GM21528 (cell line): Measurements from ENCODE around the gene AMN1.
"Not testable (repeated sequence)": the region's sequence is repeated elsewhere in the genome, so short reads cannot be mapped to it uniquely, and the experiment has no call there.

Experiments used
- ATAC-seq: cut with Tn5 transposase; IDR thresholded peaks from one replicate; pipeline ENCODE4 v1.9.1; 2021; ENCODE audit warnings: mild to moderate bottlenecking, moderate library complexity; ENCODE audit not compliant: unreplicated experiment, low FRiP score

Gene AMN1

DNA sequence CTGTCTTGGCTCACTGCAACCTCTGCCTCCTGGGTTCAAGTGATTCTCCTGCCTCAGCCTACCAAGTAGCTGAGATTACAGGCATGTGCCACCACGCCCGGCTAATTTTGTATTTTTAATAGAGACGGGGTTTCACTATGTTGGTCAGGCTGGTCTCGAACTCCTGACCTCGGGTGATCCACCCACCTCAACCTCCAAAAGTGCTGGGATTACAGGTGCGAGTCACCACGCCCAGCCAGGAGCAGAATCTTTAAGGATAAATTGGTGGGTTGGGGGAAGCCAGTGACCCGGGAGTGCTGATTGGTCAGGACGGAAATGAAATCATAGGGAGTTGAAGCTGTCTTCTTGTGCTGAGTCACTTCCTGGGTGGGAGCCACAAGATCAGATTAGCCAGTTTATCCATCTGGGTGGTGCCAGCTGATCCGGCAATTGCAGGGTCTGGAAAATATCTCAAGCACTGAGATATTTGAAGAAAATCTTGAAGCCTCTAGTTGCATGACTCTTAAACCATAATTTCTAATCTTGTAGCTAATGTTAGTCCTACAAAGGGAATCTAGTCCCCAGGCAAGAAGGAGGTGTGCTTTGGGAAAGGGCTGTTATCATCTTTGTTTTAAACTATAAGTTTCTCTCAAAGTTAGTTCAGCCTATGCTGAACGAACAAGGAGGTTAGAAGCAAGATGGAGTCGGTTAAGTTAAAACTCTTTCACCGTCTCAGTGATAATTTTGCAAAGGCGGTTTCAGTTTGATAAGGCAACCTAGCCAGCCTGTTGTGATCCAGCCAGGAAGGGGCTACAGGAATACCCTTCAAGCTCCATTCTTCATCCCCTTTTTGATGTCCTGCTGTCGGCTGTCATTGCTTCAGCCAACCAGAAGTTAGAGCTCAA is 5.0 kb upstream of the AMN1 start:
- ATAC-seq: not testable (repeated sequence)

DNA sequence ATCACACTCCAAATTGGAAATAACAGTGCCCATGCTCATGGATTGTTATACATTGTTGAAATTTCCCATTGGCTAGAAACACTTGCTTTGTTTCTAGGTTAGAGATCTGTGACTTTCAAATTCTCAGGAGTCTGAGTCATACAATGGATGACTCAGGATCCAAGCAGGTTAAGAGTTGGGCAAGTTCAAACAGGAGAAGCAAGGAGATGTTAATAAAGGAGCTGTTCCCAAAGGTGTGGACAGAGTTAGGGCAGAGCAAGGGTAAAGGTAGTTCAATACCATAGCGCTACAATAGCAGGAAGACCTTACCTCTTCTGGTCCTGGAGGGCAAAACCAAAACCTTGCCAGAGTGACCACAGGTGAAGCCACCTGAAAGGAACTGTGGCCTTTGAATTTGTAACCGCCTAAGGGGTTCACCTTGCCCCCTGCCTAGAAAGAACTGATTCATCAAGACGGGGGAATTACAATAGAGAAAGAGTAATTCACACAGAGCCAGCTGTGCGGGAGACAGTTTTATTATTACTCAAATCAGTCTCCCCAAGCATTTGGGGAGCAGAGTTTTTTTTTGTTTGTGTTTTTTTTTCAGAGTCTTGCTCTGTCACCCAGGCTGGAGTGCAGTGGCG is 4.2 kb upstream of the AMN1 start:
- no peak for ATAC-seq

DNA sequence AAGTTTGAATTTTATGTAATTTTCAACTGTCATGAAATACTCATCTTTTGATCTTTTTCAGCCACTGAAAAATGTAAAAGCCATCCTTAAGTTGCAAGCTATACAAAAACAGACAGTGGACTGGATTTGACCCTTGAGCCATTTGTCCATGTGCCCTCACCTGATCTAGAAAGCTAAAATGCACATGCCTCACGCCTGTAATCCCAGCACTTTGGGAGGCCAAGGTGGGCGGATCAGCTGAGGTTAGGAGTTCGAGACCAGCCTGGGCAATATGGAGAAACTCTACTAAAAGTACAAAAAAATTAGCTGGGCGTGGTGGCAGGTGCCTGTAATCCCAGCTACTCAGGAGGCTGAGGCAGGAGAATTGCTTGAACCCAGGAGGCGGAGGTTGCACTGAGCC is 2.4 kb upstream of the AMN1 start:
- not testable (repeated sequence) for ATAC-seq

DNA sequence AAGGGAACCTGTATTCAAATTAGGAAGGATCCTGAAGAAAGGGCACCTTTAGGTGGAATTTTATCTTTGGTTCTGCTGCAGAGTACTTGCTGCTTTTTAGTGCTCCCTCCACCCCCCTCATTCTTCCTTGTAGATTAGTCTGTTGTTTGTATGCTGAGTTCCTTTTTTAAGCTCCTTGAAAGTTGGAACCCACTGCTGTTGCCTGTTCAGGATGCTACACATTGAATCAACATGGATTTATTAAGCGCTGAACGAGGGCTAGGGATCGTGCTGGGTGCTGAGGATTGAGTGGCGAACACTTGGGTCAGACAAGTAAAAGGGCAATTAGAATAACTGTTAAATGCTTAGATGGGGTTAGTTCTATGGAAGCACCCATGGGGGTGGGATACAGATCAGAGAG is 884 bp upstream of the AMN1 start:
- no peak for ATAC-seq

DNA sequence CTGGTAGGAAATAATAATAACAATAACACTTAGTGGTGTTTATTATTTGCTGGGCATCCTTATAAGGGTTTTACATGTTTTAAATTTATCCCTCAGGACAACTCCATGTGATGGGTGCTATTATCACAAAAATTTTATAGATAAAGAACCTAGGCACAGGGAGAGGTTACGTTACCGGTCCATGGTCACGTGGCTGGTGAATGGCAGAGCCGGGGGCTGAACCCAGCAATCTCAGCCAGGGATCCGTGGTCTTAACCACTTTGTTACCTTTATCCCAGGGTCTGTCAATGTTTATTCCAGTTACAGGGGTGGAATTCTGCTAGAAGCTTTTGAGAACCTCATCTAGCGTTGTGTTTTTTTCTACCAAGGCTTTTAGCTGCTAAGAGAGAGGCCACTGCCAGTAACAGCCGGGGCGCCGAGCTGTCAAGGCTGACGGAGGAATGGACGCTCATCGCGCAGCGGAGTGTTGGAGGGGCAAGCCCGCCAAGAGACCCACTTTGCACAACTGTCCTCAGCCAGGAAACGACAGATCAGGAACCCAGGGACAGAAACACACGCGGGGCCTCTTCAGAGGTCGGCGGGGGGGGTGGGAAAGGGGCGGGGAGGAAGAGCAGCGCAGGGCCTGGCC is 418 bp downstream of the AMN1 start:
- no peak for ATAC-seq

DNA sequence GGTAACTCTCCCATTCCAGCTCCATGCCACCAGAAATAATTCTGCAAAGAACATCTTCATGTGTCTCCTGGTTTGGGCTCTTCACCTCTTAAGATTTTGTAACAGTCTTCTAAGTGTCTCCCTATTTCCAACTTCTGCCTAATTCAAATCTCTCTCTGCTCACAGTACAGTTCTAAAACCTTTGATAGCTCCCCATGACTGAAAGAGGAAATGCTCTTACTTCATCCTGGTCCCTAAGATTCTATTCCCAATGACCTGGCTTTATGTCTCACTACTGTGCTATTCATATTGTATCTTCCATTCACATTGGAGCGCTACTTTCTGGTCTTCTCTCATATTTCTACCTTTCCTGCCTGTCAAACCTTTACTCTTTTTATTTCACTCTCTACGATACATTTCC is 1.6 kb downstream of the AMN1 start:
- ATAC-seq: no peak

DNA sequence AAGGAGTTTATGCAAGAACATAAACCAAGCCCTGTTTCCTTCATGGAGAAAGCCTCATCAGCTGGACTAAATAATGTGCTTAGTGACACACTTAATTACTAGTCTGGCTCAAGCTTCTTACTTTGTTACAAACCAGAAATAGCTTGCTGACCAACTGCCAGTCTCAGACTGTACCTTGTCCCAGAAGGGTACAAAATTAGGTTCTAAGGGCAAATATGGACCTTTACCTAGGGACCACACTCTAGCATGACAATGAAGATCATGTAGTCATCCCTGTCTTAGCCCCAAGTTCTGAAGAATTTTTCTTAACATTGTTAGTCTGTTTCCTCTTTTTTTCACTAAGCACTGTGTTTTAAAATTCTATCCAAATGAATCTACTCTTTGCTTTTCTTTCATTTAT is 2.2 kb downstream of the AMN1 start:
- ATAC-seq: no peak

DNA sequence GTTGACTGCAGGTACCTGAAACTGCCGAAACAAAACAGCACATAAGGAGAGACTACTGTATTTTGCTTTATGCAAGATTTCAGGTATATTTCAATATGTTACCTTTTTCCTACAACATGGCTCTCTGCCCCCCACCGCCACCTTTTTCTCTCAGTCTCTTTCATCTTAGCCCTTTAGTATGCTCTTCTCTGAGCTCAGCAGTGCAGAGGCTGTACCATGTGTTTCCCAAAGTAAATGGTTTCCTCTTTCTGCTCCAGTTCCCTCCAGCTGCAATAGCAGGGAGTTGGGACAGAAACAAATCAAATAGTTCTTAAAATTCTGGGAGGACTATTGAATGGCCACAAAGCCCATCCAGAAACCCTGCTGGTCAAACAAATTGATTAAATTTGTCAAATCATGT is 4.3 kb downstream of the AMN1 start:
- ATAC-seq: no peak

DNA sequence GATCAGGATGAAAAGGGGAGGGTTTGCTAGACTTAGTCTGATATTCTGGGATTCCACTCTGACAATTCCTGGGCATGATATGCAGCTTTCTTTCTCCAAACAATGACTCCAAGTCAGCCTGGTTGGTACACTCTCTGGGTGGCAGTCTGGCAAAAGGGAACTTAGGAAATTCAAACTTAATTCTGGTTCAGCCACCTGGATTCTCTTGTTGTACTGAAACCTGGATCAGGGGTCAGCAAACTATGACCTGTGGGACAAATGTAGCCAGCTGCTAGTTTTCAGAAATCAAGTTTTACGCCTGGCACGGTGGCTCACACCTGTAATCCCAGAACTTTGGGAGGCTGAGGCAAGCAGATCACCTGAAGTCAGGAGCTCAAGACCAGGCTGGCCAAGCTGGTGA is 6.2 kb downstream of the AMN1 start:
- ATAC-seq: no peak

DNA sequence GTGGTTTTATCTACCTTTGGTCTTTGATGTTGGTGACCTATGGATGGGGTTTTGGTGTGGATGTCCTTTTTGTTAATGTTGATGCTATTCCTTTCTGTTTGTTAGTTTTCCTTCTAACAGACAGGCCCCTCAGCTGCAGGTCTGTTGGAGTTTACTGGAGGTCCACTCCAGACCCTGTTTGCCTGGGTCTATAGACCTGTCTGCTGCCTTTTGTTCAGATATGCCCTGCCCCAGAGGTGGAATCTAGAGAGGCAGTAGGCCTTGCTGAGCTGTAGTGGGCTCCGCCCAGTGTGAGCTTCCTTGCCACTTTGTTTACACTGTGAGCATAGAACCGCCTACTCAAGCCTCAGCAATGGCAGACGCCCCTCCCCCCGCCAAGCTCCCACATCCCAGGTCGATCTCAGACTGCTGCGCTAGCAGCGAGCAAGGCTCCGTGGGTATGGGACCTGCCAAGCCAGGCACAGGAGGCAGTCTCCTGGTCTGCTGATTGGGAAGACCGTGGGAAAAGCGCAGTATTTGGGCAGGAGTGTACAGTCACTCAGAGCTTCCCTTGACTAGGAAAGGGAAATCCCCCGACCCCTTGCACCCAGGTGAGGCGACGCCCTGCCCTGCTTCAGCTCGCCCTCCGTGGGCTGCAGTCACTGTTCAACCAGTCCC is 10.2 kb downstream of the AMN1 start:
- ATAC-seq: not testable (repeated sequence)

DNA sequence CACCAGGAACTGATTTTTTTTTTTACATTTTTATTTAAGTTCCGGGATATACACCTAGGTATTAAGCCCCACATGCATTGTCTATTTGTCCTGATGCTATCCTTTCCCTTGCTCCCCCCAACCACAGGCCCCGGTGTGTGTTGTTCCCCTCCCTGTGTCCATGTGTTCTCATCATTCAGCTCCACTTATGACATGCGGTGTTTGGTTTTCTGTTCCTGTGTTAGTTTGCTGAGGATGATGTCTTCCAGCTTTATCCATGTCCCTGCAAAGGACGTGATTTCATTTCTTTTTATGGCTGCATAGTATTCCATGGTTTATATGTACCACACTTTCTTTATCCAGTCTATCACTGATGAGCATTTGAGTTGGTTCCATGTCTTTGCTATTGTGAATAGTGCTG is 11.8 kb downstream of the AMN1 start:
- ATAC-seq: not testable (repeated sequence)

DNA sequence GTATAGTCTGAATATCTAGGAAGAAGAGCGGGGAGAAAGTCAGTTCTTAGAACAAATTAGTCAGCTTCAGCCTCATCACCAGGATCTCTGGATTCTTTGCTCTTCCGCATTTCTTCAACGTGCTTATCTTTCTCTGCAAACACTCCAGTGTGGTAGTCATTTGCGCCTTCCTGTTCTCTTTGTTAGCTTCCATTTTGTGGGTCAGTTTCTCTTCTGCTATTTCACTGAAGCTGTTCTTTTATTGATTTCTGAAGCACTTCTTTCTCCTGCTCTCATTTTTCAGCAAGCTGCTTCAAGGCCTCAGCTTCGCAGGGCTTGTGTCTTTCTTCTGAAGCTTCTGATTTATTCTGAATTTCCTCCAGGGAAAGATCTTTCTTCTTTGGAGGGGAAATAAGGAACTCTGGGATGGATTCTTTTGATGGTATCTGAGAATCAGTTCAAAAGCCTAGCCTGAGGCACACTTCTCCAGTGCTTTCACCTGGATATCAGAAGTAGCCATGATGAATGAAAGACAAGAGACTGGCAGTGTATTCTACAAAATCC is 13.5 kb downstream of the AMN1 start:
- peak; percentile 88 for ATAC-seq

DNA sequence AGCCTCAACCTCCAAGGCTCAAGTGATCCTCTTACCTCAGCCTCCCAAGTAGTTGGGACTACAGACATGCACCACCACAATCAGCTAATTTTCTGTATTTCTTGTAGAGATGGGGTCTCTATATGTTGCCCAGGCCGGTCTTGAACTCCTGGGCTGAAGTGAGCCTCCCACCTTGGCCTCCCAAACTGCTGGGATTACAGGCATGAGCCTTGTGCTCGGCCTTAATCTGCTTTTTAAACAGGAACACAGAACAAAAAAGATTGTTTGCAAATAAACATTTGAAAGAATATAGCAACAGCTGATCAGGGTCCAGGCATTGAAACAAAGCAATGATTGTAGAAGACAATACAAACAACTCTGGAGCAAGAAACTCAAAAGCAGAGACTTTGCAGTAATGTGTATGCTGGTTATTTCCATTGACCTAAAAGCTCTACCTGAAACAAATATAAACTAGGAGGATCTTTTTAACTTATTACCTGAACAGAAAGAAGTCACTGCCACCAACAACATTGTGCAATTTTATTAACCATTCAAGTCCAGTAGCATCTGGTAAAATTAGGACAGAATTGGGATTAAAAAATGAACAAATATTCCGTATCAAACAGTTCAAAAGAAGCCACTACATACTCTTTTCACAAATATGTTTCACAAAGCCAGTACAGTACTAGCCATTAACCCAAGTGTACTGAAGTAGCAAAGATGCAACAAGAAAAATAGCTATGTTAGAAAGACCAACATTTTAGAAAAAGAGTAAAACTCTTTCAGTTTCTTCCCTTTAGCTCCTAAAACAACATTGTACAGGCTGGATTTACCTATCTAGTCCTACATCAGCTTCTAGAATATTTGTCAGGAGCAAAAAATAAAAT is 14.2 kb downstream of the AMN1 start:
- peak; percentile 31 for ATAC-seq

DNA sequence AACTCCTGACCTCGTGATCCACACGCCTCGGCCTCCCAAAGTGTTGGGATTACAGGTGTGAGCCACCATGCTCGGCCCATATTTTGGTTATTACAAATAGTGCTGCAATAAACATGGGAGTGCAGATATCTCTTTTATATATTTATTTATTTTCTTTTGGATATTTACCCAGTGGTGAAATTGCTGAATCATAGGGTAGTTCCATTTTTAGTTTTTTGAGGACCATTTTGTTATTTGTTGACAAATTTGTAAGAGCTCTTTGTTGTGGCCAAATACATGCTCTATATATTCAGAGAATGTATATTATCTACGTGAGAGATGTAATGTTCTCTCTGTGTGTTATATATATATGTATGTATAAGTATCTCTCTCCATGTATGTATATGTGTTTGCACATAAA is 15.9 kb downstream of the AMN1 start:
- ATAC-seq: no peak

DNA sequence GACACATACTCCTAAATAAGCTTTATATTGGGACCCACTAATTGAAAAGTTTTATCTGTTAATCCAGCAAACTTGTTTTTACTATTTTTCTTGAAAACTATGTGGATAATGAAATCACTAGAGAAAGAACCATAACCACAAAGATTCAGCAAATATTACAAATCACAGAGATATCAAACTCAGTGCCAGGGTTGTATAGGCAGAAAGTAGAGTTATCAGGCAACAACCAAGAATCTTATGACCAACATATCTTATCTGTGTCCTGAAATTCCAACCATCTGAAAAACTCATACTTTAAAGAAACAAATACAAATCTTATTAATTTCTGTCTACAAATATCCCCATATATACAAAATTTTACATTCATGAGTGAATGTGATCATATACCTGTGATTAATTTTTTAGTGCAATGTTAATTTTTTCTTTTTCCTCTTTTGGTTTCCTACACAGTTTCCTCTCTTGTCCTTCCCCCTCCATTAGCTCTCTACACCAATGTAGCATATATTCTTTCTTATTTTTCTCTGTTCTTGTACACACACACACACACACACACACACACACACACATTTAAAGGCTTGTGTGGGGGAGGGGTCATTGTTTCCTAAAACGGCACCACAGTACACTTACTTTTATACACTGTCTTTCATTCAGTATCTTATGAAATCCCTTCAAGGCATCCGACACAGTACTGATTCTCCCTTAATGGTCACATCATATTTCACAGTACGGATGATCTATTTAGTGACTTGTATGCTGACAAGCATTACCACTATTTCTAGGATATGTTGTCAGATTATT is 18.6 kb downstream of the AMN1 start:
- no peak for ATAC-seq

DNA sequence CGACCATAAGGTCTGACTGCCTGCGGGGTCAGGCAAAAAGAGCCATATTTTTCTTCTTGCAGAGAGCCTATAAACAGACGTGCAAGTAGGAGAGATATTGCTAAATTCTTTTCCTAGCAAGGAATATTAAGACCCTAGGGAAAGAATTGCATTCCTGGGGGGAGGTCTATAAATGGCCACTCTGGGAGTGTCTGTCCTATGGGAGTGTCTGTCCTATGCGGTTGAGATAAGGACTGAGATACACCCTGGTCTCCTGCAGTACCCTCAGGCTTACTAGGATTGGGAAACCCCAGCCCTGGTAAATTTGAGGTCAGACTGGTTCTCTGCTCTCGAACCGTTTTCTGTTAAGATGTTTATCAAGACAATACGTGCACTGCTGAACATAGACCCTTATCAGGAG is 20.7 kb downstream of the AMN1 start:
- not testable (repeated sequence) for ATAC-seq

DNA sequence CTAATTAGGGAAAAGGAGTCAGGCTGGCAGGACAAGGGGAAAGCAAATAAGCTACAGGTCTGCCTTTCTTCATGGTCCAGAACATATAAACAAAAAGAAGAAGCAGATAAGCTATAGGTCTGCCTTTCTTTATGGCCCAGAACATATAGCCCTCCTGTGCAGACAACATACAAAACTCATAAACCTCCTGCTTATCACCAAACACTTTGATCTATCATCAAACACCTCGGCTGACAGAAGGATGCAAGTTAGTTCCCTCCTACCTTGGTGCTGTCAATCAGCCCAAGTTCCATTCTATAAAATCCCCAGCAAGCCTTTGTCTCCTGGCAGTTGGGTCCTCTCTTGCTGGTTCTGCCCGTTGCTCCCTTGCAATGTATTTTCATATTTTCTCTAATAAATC is 23.2 kb downstream of the AMN1 start:
- no peak for ATAC-seq

DNA sequence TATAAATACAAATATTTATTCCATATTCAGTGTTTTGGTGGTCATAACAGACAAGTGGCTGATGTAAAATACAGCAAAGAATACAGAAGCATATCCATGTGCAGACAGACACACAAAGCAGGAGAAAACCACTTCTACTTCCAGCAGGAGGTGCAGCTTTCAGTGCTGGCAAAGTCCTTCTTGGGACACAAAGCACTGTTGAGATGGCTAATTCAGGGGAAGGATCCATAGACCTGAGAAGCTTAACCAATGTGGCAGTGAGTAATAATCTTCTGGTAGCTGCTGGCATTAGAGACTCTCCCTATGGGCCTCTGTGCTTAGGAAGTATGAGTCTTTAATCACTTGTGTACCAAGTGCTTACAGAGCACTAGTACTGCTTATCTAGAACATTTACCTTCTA is 26.8 kb downstream of the AMN1 start:
- ATAC-seq: no peak

DNA sequence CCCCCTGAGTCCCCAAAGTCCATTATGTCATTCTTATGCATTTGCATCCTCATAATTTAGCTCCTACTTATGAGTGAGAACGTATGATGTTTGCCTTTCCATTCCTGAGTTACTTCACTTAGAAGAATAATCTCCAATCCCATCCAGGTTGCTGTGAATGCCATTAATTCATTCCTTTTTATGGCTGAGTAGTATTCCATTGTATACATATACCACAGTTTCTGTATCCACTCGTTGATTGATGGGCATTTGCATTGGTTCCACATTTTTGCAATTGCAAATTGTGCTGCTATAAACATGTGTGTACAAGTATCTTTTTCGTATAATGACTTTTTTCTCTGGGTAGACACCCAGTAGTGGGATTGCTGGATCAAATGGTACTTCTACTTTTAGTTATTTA is 38.9 kb downstream of the AMN1 start:
- not testable (repeated sequence) for ATAC-seq
